HCT116 (cell line): ENCODE data around the gene GNPTG. TPM values are rescaled to one million over a fixed set of nuclear protein-coding genes. Genes with fewer than 3 reads are reported as not detected.

Experiments
- ATAC-seq: fragments of 200-7000 bp; cut with Tn5 transposase; 2 replicates; pipeline ENCODE4 v1.9.1; 2020; ENCODE audit warnings: mild to moderate bottlenecking, moderate library complexity
- BruUV-seq: library from RNA; stranded (reverse); fragments of 400-500 nt; replicated peaks from 2 replicates; lab custom pipeline; 2021; lab: Mats Ljungman, UMichigan
- CTCF ChIA-PET: fragments of 300-600 bp; sonication (Branson Sonifier 250); formaldehyde crosslinking; loops from one replicate; lab custom pipeline; 2021; ENCODE audit warnings: antibody characterized with exemption; lab: Charles Lee
- POLR2A ChIA-PET: fragments of 300-600, 350-600 bp; sonication (Branson Sonifier 250); formaldehyde crosslinking; loops from one replicate; lab custom pipeline; 2021; ENCODE audit warnings: antibody characterized with exemption; lab: Charles Lee
- RAD21 ChIA-PET, 2 experiments: fragments of 300-600 bp; sonication (Branson Sonifier 250); formaldehyde crosslinking; loops; one replicate each; lab custom pipeline; 2023; ENCODE audit warnings: low total read pairs in 2 of 2; ENCODE audit not compliant: uncharacterized antibody in 2 of 2, unreplicated experiment in 2 of 2, low non-redundant PET in 1 of 2; lab: Charles Lee
- DNase-seq: peaks from one replicate; pipeline ENCODE4 v3.0.0-alpha.2; 2010; ENCODE audit warnings: low read depth, low spot score
- H2AFZ ChIP-seq: fragments of 200-600 bp; shearing (Covaris generic), sonication (generic); 2 replicates; pipeline ENCODE4 v1.6.1; 2017; ENCODE audit warnings: low read depth, mixed run types, mixed read lengths, antibody characterized with exemption, low read length; ENCODE audit not compliant: poor library complexity, severe bottlenecking
- H3K27ac ChIP-seq: 2 replicates; pipeline ENCODE4 v1.5.1; 2012; ENCODE audit warnings: low read depth, low read length
- H3K27me3 ChIP-seq: fragments of 200-600 bp; sonication (generic); 2 replicates; pipeline ENCODE4 v1.6.1; 2016; ENCODE audit warnings: mixed run types, low read length, mixed read lengths; ENCODE audit not compliant: insufficient read depth
- H3K36me3 ChIP-seq, 2 experiments: fragments of 200-500 bp in 1 of 2; fragments of 200-600 bp in 1 of 2; sonication (Bioruptor generic) in 1 of 2; sonication (generic) in 1 of 2; 2 replicates each; pipeline versions ENCODE4 v1.5.1 to v1.6.1; 2014 to 2016; ENCODE audit warnings: low read length in 2 of 2, inconsistent platforms in 1 of 2, mixed read lengths in 1 of 2, mixed run types in 1 of 2; ENCODE audit not compliant: insufficient read depth in 2 of 2, control insufficient read depth in 1 of 2
- H3K4me1 ChIP-seq, 2 experiments: fragments of 200-600 bp in 1 of 2; sonication (generic) in 1 of 2; 2 replicates each; pipeline versions ENCODE4 v1.5.1 to v1.6.1; 2012 to 2017; ENCODE audit warnings: low read length in 2 of 2, inconsistent platforms in 1 of 2, mild to moderate bottlenecking in 1 of 2, mixed read lengths in 1 of 2, mixed run types in 1 of 2, moderate library complexity in 1 of 2; ENCODE audit not compliant: insufficient read depth in 2 of 2, control insufficient read depth in 1 of 2
- H3K4me2 ChIP-seq: fragments of 200-600 bp; sonication (generic); 2 replicates; pipeline ENCODE4 v1.6.1; 2017; ENCODE audit warnings: mixed run types, low read length, mixed read lengths
- H3K4me3 ChIP-seq, 2 experiments: fragments of 200-600 bp in 1 of 2; sonication (generic) in 1 of 2; replicated peaks in 1 of 2; 2 replicates each; pipeline ENCODE4 v1.5.1; 2011 to 2016; ENCODE audit warnings: low read length in 2 of 2, control low read depth in 1 of 2, low read depth in 1 of 2, mild to moderate bottlenecking in 1 of 2, mixed read lengths in 1 of 2, mixed run types in 1 of 2
- H3K79me2 ChIP-seq: fragments of 200-600 bp; sonication (generic); 2 replicates; pipeline ENCODE4 v1.6.1; 2017; ENCODE audit warnings: mild to moderate bottlenecking, mixed run types, low read length, moderate library complexity, mixed read lengths; ENCODE audit not compliant: insufficient read depth
- H3K9ac ChIP-seq: fragments of 200-600 bp; sonication (generic); 2 replicates; pipeline ENCODE4 v1.6.1; 2016; ENCODE audit warnings: low read length, mixed read lengths
- H3K9me2 ChIP-seq: fragments of 200-600 bp; sonication (generic), shearing (Covaris generic); 2 replicates; pipeline ENCODE4 v1.6.1; 2017; ENCODE audit warnings: mixed run types, mild to moderate bottlenecking, moderate library complexity; ENCODE audit not compliant: insufficient read depth
- H3K9me3 ChIP-seq, 2 experiments: fragments of 200-500 bp in 1 of 2; fragments of 200-600 bp in 1 of 2; sonication (Bioruptor generic) in 1 of 2; sonication (generic) in 1 of 2; 2 replicates each; pipeline ENCODE4 v1.6.1; 2014 to 2017; ENCODE audit warnings: low read length in 2 of 2, mixed read lengths in 2 of 2, inconsistent platforms in 1 of 2, low read depth in 1 of 2, mild to moderate bottlenecking in 1 of 2, mixed run types in 1 of 2, moderate library complexity in 1 of 2; ENCODE audit not compliant: control insufficient read depth in 1 of 2, insufficient read depth in 1 of 2
- H4K20me1 ChIP-seq: fragments of 200-600 bp; sonication (generic), shearing (Covaris generic); 2 replicates; pipeline ENCODE4 v1.6.1; 2017; ENCODE audit warnings: mixed run types, mild to moderate bottlenecking, moderate library complexity; ENCODE audit not compliant: insufficient read depth
- CBX3 ChIP-seq: IDR thresholded peaks from 2 replicates; pipeline ENCODE4 v1.6.1; 2012; ENCODE audit warnings: low read depth
- CEBPB ChIP-seq: IDR thresholded peaks from 2 replicates; pipeline ENCODE4 v1.6.1; 2012; ENCODE audit warnings: low read depth
- EGR1 ChIP-seq: IDR thresholded peaks from 2 replicates; pipeline ENCODE4 v1.6.1; 2012; ENCODE audit warnings: low read depth
- ELF1 ChIP-seq: IDR thresholded peaks from 2 replicates; pipeline ENCODE4 v1.6.1; 2012; ENCODE audit warnings: low read depth, borderline replicate concordance
- EZH2 ChIP-seq: fragments of 200-600 bp; sonication (generic); IDR thresholded peaks from 2 replicates; pipeline ENCODE4 v1.6.1; 2017; ENCODE audit warnings: antibody characterized with exemption, mixed run types
- EZH2phosphoT487 ChIP-seq: fragments of 200-600 bp; IDR thresholded peaks from 2 replicates; pipeline ENCODE4 v1.6.1; 2018; ENCODE audit warnings: antibody characterized with exemption, borderline replicate concordance
- FOSL1 ChIP-seq: IDR thresholded peaks from 2 replicates; pipeline ENCODE4 v1.6.1; 2012; ENCODE audit warnings: low read depth
- POLR2A ChIP-seq: IDR thresholded peaks from 2 replicates; pipeline ENCODE4 v1.7.0; 2011; ENCODE audit warnings: borderline replicate concordance; ENCODE audit not compliant: insufficient read depth, insufficient read length; ENCODE audit errors: extremely low read depth
- POLR2AphosphoS5 ChIP-seq: IDR thresholded peaks from 2 replicates; pipeline ENCODE4 v1.6.1; 2011; ENCODE audit warnings: mild to moderate bottlenecking, low read depth, low read length, moderate library complexity
- RAD21 ChIP-seq: IDR thresholded peaks from 2 replicates; pipeline ENCODE4 v1.6.1; 2012; ENCODE audit warnings: low read depth, mild to moderate bottlenecking
- REST ChIP-seq: IDR thresholded peaks from 2 replicates; pipeline ENCODE4 v1.6.1; 2012; ENCODE audit warnings: low read depth
- SIN3A ChIP-seq: IDR thresholded peaks from 2 replicates; pipeline ENCODE4 v1.6.1; 2012; ENCODE audit warnings: low read depth
- SP1 ChIP-seq: IDR thresholded peaks from 2 replicates; pipeline ENCODE4 v1.6.1; 2012; ENCODE audit warnings: low read depth
- SRF ChIP-seq: IDR thresholded peaks from 2 replicates; pipeline ENCODE4 v1.6.1; 2012; ENCODE audit warnings: low read depth
- ZFX ChIP-seq: fragments of 450-650 bp; IDR thresholded peaks from 2 replicates; pipeline ENCODE4 v1.6.1; 2017
- ZNF274 ChIP-seq: fragments of 200-500 bp; sonication (Bioruptor generic); IDR thresholded peaks from 2 replicates; pipeline ENCODE4 v1.6.1; 2014; ENCODE audit warnings: mild to moderate bottlenecking, low read depth, low read length, inconsistent platforms
- intact Hi-C: fragments of 100-400 bp; cut with micrococcal nuclease; formaldehyde crosslinking; loops from 2 replicates; pipeline ENCODE4 v1.10.0; 2022
- total RNA-seq: library from RNA; stranded (reverse); gene quantifications from one replicate; pipeline ENCODE4 v1.2.1, GENCODE V29; 2021; ENCODE audit not compliant: unreplicated experiment
- TF ChIP-seq, protein P1 (sequence below): IDR thresholded peaks from 2 replicates; pipeline ENCODE4 v1.6.1; 2012
- TF ChIP-seq, protein P2 (sequence below): IDR thresholded peaks from 2 replicates; pipeline ENCODE4 v1.6.1; 2012

Gene GNPTG
- total RNA-seq, 1 experiment from 2014 or later, result 35.2 TPM

GRCh38 chr16:1333149-1333812 lies 18.4 kb upstream of the GNPTG start, which contains the start of gene BAIAP3:
TSS of gene BAIAP3 (plus strand) at chr16:1333645. CDS start at chr16:1338550, 4,905 bp downstream.
- Histone ChIP-seq H3K27me3 (no peaks in the 10 kb centered on the region), H3K9me3 (no peaks in the 10 kb centered on the region; a peak in 1 of 4 replicates), H3K4me1 (peaks cover 17 to 34% of the 10 kb centered on the region in 2 experiments; a peak in 3 of 4 replicates), H3K4me2 (peak within 1 kb of the TSS; percentile 87), H3K79me2 (no peaks in the 10 kb centered on the region)
- intact Hi-C loops, result no loop called here
- peak; percentile 95 for TF ChIP-seq POLR2AphosphoS5
- no peak for TF ChIP-seq RAD21
- TF ChIP-seq POLR2A, result peak; percentile 60
- TF ChIP-seq ZFX, result no peak
- TF ChIP-seq SRF, result no peak
- TF ChIP-seq EZH2, result no peak
- no peak for TF ChIP-seq ELF1
- TF ChIP-seq SIN3A, result no peak
- no peak for TF ChIP-seq CBX3
- TF ChIP-seq ZNF274, result no peak
- TF ChIP-seq, protein P1, sequence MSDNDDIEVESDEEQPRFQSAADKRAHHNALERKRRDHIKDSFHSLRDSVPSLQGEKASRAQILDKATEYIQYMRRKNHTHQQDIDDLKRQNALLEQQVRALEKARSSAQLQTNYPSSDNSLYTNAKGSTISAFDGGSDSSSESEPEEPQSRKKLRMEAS, result no peak
- TF ChIP-seq EZH2phosphoT487, result no peak
- TF ChIP-seq EGR1, result no peak; the same call in 1 of the 2 replicates
- TF ChIP-seq CEBPB, result no peak
- no peak for TF ChIP-seq FOSL1
- no peak for TF ChIP-seq REST
- TF ChIP-seq, protein P2, sequence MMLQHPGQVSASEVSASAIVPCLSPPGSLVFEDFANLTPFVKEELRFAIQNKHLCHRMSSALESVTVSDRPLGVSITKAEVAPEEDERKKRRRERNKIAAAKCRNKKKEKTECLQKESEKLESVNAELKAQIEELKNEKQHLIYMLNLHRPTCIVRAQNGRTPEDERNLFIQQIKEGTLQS, result no peak
- TF ChIP-seq SP1, result no peak
- TF ChIP-seq, all 23 proteins: peak for 2
- Histone ChIP-seq H2AFZ (no peak within 1 kb of the TSS), H3K4me3 (peak within 1 kb of the TSS; percentile 52 to 72), H3K27ac (peak within 1 kb of the TSS; percentile 67; the same call in 1 of the 2 replicates), H3K9me2 (no peaks in the 10 kb centered on the region), H3K36me3 (no peaks in the 10 kb centered on the region), H3K9ac (peak within 1 kb of the TSS; percentile 67), H4K20me1 (no peaks in the 10 kb centered on the region)
- ATAC-seq (peak; percentile 79), DNase-seq (no peak)
- CTCF ChIA-PET, result no interaction called here
- BruUV-seq, result no TSS peak
- RAD21 ChIA-PET, result no interaction called here
- POLR2A ChIA-PET, result interaction anchor here (1.0 kb wide), 1 partner anchor 9 kb away, joined by 10 read pairs; no protein-coding TSS in a partner anchor
